GM19438 (cell line): ENCODE results near the gene SPG7.
"Not testable (repeated sequence)": the region's sequence is repeated elsewhere in the genome, so short reads cannot be mapped to it uniquely, and the experiment has no call there.

Source experiments
- ATAC-seq: cut with Tn5 transposase; IDR thresholded peaks from one replicate; pipeline ENCODE4 v1.9.1; 2021; ENCODE audit warnings: low read depth; ENCODE audit not compliant: unreplicated experiment

The SPG7 gene

GRCh38 chr16:89575247-89576152, 67.3 kb downstream of the SPG7 start, which contains the start of gene CPNE7:
Gene CPNE7, plus strand, starts transcription at chr16:89575758. Its CDS starts 140 bp downstream, at chr16:89575898.
- no peak for ATAC-seq

- no peak for ATAC-seq
These were observed 68.2 kb downstream of the SPG7 start for GRCh38 chr16:89576153-89577054.

GRCh38 chr16:89577055-89577759, 69.0 kb downstream of the SPG7 start:
- no peak for ATAC-seq

- no peak for ATAC-seq
These were observed 71.1 kb downstream of the SPG7 start for GRCh38 chr16:89579351-89579750.

- ATAC-seq: no peak
These were observed 73.0 kb downstream of the SPG7 start for GRCh38 chr16:89581045-89581695.

GRCh38 chr16:89581861-89582563, 73.8 kb downstream of the SPG7 start:
- no peak for ATAC-seq

GRCh38 chr16:89582614-89583196, 74.5 kb downstream of the SPG7 start:
- no peak for ATAC-seq

GRCh38 chr16:89583197-89583894, 75.1 kb downstream of the SPG7 start:
- no peak for ATAC-seq

GRCh38 chr16:89583895-89584644, 75.9 kb downstream of the SPG7 start:
- no peak for ATAC-seq

GRCh38 chr16:89584768-89585549, 76.8 kb downstream of the SPG7 start:
- ATAC-seq: no peak

- no peak for ATAC-seq
These were observed 78.0 kb downstream of the SPG7 start for GRCh38 chr16:89586218-89586617.

GRCh38 chr16:89586853-89587252, 78.7 kb downstream of the SPG7 start:
- no peak for ATAC-seq

GRCh38 chr16:89587676-89588075, 79.5 kb downstream of the SPG7 start:
- not testable (repeated sequence) for ATAC-seq

- no peak for ATAC-seq
These were observed 80.4 kb downstream of the SPG7 start for GRCh38 chr16:89588413-89589109.

GRCh38 chr16:89589241-89589926, 81.2 kb downstream of the SPG7 start:
- no peak for ATAC-seq

- no peak for ATAC-seq
These were observed 85.6 kb downstream of the SPG7 start for GRCh38 chr16:89593841-89594240.
